ES-I3 (cell line): ENCODE measurements around the gene LRIG1.

Experiments used
- H3K36me3 ChIP-seq: 2 replicates; pipeline ENCODE4 v1.6.1; 2013; ENCODE audit warnings: mild to moderate bottlenecking, low read length, control low read depth, moderate library complexity; ENCODE audit not compliant: insufficient read depth
- H3K4me1 ChIP-seq: 2 replicates; pipeline ENCODE4 v1.6.1; 2013; ENCODE audit warnings: mild to moderate bottlenecking, control low read depth, low read length; ENCODE audit not compliant: insufficient read depth
- H3K9ac ChIP-seq: 2 replicates; pipeline ENCODE4 v1.6.1; 2013; ENCODE audit warnings: low read depth, mild to moderate bottlenecking, low read length, moderate library complexity
- H3K9me3 ChIP-seq: 2 replicates; pipeline ENCODE4 v1.6.1; 2013; ENCODE audit warnings: mild to moderate bottlenecking, low read length, moderate library complexity; ENCODE audit not compliant: control insufficient read depth, insufficient read depth

The LRIG1 gene

GRCh38 chr3:66401157-66401550, 99.7 kb downstream of the LRIG1 start:
- no peak overlapping the region for H3K9ac ChIP-seq
- peaks cover 26% of the 10 kb centered on the region for H3K36me3 ChIP-seq

DNA sequence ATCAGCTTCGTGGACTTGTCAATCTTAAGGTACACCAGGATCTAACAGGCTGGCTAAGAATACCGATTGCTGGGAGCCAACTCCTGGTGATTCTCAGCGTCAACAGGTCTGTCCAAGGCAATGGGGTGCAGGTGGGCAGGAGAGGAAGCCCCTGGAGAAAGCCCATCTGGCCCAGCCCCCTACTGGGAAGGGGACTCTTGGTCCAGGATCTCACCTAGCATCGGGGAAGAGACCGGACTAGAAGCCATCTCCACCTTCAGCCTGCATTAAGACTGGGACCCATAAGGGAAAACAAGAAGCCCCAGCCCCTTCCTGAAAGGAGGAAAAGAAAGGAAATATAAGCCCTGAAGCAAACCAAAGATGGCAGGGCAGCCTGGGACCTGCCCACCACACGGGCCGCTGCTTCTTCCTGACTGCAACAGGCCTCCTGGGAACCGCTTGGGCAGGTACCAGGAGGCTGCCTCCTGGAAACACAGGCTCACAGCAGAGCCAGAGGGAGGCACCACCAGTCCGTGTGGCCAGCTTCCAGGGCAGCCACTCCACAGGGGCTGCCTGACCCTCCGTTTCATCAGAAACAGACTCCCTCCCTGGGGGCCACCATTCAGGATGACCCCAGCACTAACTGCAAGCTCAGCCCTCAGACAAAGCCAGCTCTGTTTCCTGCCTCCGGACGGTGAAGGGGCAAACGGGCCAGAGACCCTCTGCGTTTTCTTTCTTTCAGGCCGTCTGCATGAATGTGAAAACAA, 100.2 kb downstream of the LRIG1 start:
- H3K36me3 ChIP-seq: peaks cover 30% of the 10 kb centered on the region
- peaks cover 12% of the 10 kb centered on the region; the same call in 1 of the 2 replicates for H3K4me1 ChIP-seq
- H3K9me3 ChIP-seq: no peaks in the 10 kb centered on the region
- H3K9ac ChIP-seq: no peak overlapping the region

More at GRCh38 chr3:66401157-66401550, 99.7 kb downstream of the LRIG1 start:
- Histone ChIP-seq H3K4me1 (peaks cover 12% of the 10 kb centered on the region; the same call in 1 of the 2 replicates), H3K9me3 (no peaks in the 10 kb centered on the region)

GRCh38 chr3:66399529-66400232, 101.1 kb downstream of the LRIG1 start:
- Histone ChIP-seq H3K9me3 (no peaks in the 10 kb centered on the region), H3K36me3 (peaks cover 30% of the 10 kb centered on the region), H3K4me1 (peaks cover 12% of the 10 kb centered on the region; the same call in 1 of the 2 replicates), H3K9ac (no peak overlapping the region)

GRCh38 chr3:66398228-66399025, 102.4 kb downstream of the LRIG1 start:
- peaks cover 27% of the 10 kb centered on the region for H3K36me3 ChIP-seq
- no peak overlapping the region for H3K9ac ChIP-seq
- H3K4me1 ChIP-seq: peaks cover 12% of the 10 kb centered on the region; the same call in 1 of the 2 replicates
- H3K9me3 ChIP-seq: no peaks in the 10 kb centered on the region

GRCh38 chr3:66397745-66398144, 103.1 kb downstream of the LRIG1 start:
- Histone ChIP-seq H3K36me3 (peaks cover 29% of the 10 kb centered on the region), H3K9me3 (no peaks in the 10 kb centered on the region), H3K9ac (no peak overlapping the region), H3K4me1 (peaks cover 12% of the 10 kb centered on the region; the same call in 1 of the 2 replicates)

- H3K9me3 ChIP-seq: no peaks in the 10 kb centered on the region
- no peak overlapping the region for H3K9ac ChIP-seq
- peaks cover 7% of the 10 kb centered on the region; the same call in 1 of the 2 replicates for H3K4me1 ChIP-seq
- H3K36me3 ChIP-seq: peaks cover 31% of the 10 kb centered on the region
Measured at GRCh38 chr3:66396888-66397287, 103.9 kb downstream of the LRIG1 start.

- peaks cover 31% of the 10 kb centered on the region for H3K36me3 ChIP-seq
- peaks cover 3% of the 10 kb centered on the region; the same call in 1 of the 2 replicates for H3K4me1 ChIP-seq
- H3K9me3 ChIP-seq: no peaks in the 10 kb centered on the region
- H3K9ac ChIP-seq: no peak overlapping the region
Measured at GRCh38 chr3:66396161-66396760, 104.6 kb downstream of the LRIG1 start.

DNA sequence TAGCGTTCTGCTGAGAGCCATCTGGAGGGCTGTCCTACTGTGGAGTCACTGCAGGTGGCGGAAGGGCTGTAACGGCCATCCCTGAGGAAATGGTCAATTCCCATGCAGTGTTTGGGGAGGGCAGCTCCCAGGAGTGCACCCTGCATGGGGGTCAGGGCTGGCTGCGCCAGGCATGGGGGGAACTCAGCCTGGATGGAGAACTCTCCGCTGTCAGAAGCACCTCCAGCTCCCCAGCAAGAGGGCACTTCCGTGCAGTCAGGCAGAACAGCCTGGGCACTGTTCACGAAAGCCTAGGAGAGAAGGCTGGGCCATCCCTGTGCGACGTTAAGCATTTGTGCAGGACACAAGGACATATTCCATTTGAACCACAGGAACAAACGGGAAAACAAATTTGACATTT, 105.2 kb downstream of the LRIG1 start:
- Histone ChIP-seq H3K36me3 (peaks cover 31% of the 10 kb centered on the region), H3K4me1 (no peaks in the 10 kb centered on the region), H3K9me3 (no peaks in the 10 kb centered on the region), H3K9ac (no peak overlapping the region)

- no peak overlapping the region for H3K9ac ChIP-seq
- peaks cover 31% of the 10 kb centered on the region for H3K36me3 ChIP-seq
- no peaks in the 10 kb centered on the region for H3K9me3 ChIP-seq
- H3K4me1 ChIP-seq: no peaks in the 10 kb centered on the region
Measured at GRCh38 chr3:66394753-66395249, 106.0 kb downstream of the LRIG1 start.

GRCh38 chr3:66394019-66394752, 106.6 kb downstream of the LRIG1 start:
- Histone ChIP-seq H3K4me1 (no peaks in the 10 kb centered on the region), H3K9me3 (no peaks in the 10 kb centered on the region), H3K9ac (no peak overlapping the region), H3K36me3 (peaks cover 31% of the 10 kb centered on the region)

DNA sequence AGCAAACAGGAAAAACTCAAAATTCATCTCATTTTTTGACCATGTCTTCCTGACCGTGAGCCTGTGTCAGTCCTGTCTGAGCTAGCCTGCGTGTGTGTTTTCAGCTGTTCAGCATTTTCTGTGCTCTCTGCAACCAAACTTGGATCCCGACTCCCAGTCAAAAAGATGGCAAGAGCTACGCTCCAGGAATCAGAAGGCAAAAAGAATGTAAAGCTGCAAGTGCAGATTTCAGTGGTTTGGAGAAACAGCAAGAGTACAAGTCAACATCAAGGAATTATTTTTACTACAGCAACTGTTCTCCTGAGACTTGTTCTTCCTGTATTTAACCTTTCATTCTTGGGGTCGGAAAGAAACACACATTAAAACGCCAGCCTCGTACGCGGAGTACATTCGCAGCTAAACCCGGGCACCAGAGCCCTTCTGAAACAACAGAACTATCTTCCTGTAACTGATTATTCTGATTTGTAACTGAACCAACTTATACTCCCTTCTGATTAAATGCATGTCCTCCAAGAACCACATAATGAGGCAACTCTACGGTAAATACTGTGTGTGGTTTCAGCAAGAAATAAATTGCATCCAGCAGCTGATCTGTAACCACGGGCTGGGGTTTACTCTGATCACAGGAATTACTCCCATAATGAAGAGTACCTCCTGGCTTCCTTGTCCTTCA, 107.4 kb downstream of the LRIG1 start:
- Histone ChIP-seq H3K9ac (no peak overlapping the region), H3K9me3 (no peaks in the 10 kb centered on the region), H3K4me1 (no peaks in the 10 kb centered on the region), H3K36me3 (peaks cover 30% of the 10 kb centered on the region)

DNA sequence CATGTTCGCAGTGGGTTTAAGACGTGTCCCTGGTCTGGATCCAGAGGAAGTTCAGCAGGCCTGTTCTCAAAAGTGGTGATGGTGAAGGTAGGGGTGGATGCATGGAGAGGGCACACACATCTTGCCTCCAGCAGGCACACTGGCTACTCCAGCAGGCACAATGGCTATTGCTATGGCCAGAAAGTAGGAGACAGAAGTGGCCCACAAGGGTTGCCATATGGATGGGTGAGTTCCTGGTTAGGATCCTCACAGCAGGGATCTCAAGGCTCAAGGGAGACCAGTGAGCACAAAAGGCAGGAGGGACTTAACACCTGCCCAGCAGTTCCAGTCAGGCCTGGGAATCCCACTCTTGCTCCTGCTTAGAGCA, 107.9 kb downstream of the LRIG1 start:
- peaks cover 25% of the 10 kb centered on the region for H3K36me3 ChIP-seq

DNA sequence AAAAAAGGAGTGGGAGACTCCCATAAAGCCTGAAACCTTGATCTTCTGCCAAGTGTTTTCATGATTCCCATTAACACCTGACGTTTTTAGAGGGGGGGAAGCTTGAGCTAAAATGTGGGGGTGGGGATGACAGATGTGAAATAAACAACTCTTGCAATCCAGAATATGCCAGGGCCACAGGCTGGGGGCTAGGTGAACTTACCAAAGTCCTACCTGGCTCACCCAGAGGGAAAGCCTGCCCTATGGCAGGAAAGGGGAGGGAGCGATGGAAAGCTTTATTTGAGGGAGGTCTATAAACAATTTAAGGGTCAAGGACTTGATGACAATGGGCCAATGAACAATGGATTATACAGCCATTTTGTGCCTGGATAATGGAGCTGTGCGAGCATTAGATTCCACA, 108.3 kb downstream of the LRIG1 start:
- no peak overlapping the region for H3K9ac ChIP-seq
- H3K4me1 ChIP-seq: no peaks in the 10 kb centered on the region
- H3K9me3 ChIP-seq: no peaks in the 10 kb centered on the region
- H3K36me3 ChIP-seq: peaks cover 21% of the 10 kb centered on the region

More for the DNA sequence above, 107.9 kb downstream of the LRIG1 start:
- no peak overlapping the region for H3K9ac ChIP-seq
- no peaks in the 10 kb centered on the region for H3K9me3 ChIP-seq
- H3K4me1 ChIP-seq: no peaks in the 10 kb centered on the region
